ENCODE results near the gene SH3GL3. TPM values are rescaled to one million over a fixed set of nuclear protein-coding genes. Genes with fewer than 3 reads are reported as not detected.

SH3GL3 gene
- total and polyA plus RNA-seq, 2 of the 4 experiments (the other 2 are of a cell fraction) = not detected

DNA sequence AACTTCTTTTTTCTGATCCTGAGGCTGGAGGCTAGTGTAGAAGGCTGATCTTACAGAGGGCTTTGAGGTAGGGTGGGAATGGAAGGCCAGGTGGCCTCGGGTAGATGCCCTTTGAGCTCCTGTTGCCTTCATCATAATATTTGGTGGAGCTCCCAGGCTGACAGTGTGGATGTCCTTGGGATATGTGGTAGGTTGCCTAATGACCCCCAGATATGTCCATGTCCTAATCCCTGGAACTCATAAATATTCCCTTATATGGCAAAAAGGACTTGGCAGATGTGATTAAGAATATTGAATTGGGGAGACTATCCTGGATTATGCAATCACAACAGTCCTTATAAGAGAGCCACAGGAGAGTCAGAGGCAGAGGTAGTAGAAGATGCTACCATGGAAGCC, 212.3 kb downstream of the SH3GL3 start:
- intact Hi-C loops (cut with micrococcal nuclease) = no loop called here
- Histone ChIP-seq H2BK5ac (ENCODE audit: low read depth, low read length, poor library complexity, severe bottlenecking) (no peak overlapping the region), H3K79me1 (ENCODE audit: low read depth in 1 of 2, low read length in 2 of 2) (no peaks in the 10 kb centered on the region), H2AK5ac (ENCODE audit: low read depth, low read length) (no peak overlapping the region), H2AFZ (replicated peaks; ENCODE audit: low read length, poor library complexity) (no peak overlapping the region), H3K4me1 (ENCODE audit: control insufficient read depth, insufficient read depth, low read length) (no peaks in the 10 kb centered on the region), H4K20me1 (ENCODE audit: insufficient read depth, low read length) (no peaks in the 10 kb centered on the region), H3K4me2 (ENCODE audit: low read depth, low read length) (no peak overlapping the region), H3K9me3 (ENCODE audit: control insufficient read depth, insufficient read depth, low read length) (peaks cover 10% of the 10 kb centered on the region), H3K9me1 (ENCODE audit: insufficient read depth, low read length) (no peaks in the 10 kb centered on the region), H3K18ac (ENCODE audit: low read depth, low read length) (no peak overlapping the region), H3K4me3 (ENCODE audit: insufficient read depth, low read depth, low read length) (no peak overlapping the region), H3K36me3 (ENCODE audit: control insufficient read depth, insufficient read depth, low read length) (no peaks in the 10 kb centered on the region), H3K56ac (ENCODE audit: extremely low read depth, insufficient read depth, low read length) (no peak overlapping the region), H4K8ac (ENCODE audit: low read depth in 2 of 2, low read length in 2 of 2) (no peak overlapping the region), H3K23ac (ENCODE audit: low read depth, low read length) (no peak overlapping the region), H3K27ac (ENCODE audit: insufficient read depth, low read length) (no peak overlapping the region), H3K9ac (ENCODE audit: low read depth, low read length) (no peak overlapping the region), H3K4ac (ENCODE audit: low read depth, low read length) (no peak overlapping the region), H3K27me3 (ENCODE audit: control insufficient read depth, insufficient read depth, low read length) (peaks cover 9% of the 10 kb centered on the region; the same call in 1 of the 2 replicates), H4K91ac (ENCODE audit: insufficient read depth, low read depth, low read length) (no peak overlapping the region), H2BK15ac (ENCODE audit: low read depth, low read length) (no peak overlapping the region), H3K14ac (replicated peaks; ENCODE audit: low read depth, low read length) (no peak overlapping the region), H2BK120ac (ENCODE audit: low read depth, low read length) (no peak overlapping the region), H2BK20ac (ENCODE audit: low read depth, low read length) (no peak overlapping the region), H4K5ac (ENCODE audit: low read depth, low read length) (no peak overlapping the region), H2AK9ac (replicated peaks; ENCODE audit: low read depth, low read length, poor library complexity) (no peak overlapping the region)
- TF ChIP-seq SMC3 (IDR thresholded peaks at IDR 0.05; ENCODE audit: low read depth, low read length) = no peak
- TF ChIP-seq RCOR1 (IDR thresholded peaks at IDR 0.05; ENCODE audit: insufficient replicate concordance, low read length) = no peak
- in situ Hi-C loops (cut with MboI; ENCODE audit: low sequenced_read_pairs) = no loop called here
- no TSS peak for BruUV-seq (replicated peaks)
- no CpG with 5 or more reads among the region's 1 CpG for whole genome bisulfite sequencing, 2 experiments (ENCODE audit: extremely low coverage in 2 of 2, insufficient read length in 1 of 2)
- dilution Hi-C loops (cut with HindIII; ENCODE audit: low sequenced_read_pairs, unreplicated experiment) = no loop called here
- POLR2A ChIA-PET (ENCODE audit: unreplicated experiment) = no interaction called here
- ATAC-seq (ENCODE audit: low read depth) (no peak), DNase-seq (no peak)
- CTCF ChIA-PET = no interaction called here
